Stimulated activated effector memory CD8-positive, alpha-beta T cell treated with anti-CD3 and anti-CD28 coated beads, Interleukin-12 subunit alpha, Interleukin-12 subunit beta, amount 100 ng/mL, for 72 hours (primary cell): ENCODE results near the gene PEX7.
A peak's percentile ranks its signal among the peaks of the same experiment; 100 is the strongest.
"Not testable (repeated sequence)": the region's sequence is repeated elsewhere in the genome, so short reads cannot be mapped to it uniquely, and the experiment has no call there.

ENCODE experiments used
- ATAC-seq: fragments of 150-1000 bp; cut with Tn5 transposase; 2 replicates; pipeline ENCODE4 v1.10.0; 2021
- DNase-seq, 2 donors: peaks; one replicate each; pipeline ENCODE4 v3.0.0; 2021 to 2022; ENCODE audit warnings: low spot score in 2 of 2
- H3K27ac Mint-ChIP-seq: one replicate; pipeline ENCODE4 v1.8.0; 2022; ENCODE audit warnings: mild to moderate bottlenecking, mixed read lengths
- H3K36me3 Mint-ChIP-seq: one replicate; pipeline ENCODE4 v1.8.0; 2022; ENCODE audit warnings: mild to moderate bottlenecking, mixed read lengths
- H3K4me1 Mint-ChIP-seq: one replicate; pipeline ENCODE4 v1.8.0; 2022; ENCODE audit warnings: mixed read lengths
- H3K4me3 Mint-ChIP-seq: one replicate; pipeline ENCODE4 v1.8.0; 2022; ENCODE audit warnings: mild to moderate bottlenecking, mixed read lengths
- H3K9me3 Mint-ChIP-seq: one replicate; pipeline ENCODE4 v1.8.0; 2022; ENCODE audit warnings: mixed read lengths

PEX7 gene

DNA sequence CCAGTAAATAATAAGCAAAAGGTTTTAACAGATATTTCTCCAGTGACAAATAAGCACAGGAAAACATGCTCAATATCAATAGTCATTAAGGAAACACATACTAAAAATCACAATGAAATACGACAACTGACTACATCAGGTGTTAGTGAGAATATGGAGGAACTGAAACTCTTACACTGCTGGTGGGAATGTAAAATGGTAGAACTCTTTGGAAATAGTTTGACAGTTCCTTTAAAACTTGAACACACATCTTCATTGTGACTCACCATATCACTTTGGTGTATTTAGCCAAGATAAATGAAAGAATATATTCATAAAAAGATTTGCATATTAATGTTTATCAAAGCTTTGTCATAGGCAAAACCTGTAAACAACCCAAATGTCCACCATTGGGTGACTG is 18.8 kb upstream of the PEX7 start:
- Mint-ChIP-seq H3K9me3 (no peaks in the 10 kb centered on the region), H3K36me3 (no peaks in the 10 kb centered on the region), H3K4me1 (no peaks in the 10 kb centered on the region), H3K27ac (no peak overlapping the region), H3K4me3 (no peak overlapping the region)
- DNase-seq (no peak), ATAC-seq (no peak)

GRCh38 chr6:136809091-136809860 is 13.1 kb upstream of the PEX7 start:
- no peak overlapping the region for H3K27ac Mint-ChIP-seq
- H3K4me1 Mint-ChIP-seq = no peaks in the 10 kb centered on the region
- DNase-seq (no peak), ATAC-seq (no peak)
- no peaks in the 10 kb centered on the region for H3K9me3 Mint-ChIP-seq
- no peaks in the 10 kb centered on the region for H3K36me3 Mint-ChIP-seq
- no peak overlapping the region for H3K4me3 Mint-ChIP-seq

DNA sequence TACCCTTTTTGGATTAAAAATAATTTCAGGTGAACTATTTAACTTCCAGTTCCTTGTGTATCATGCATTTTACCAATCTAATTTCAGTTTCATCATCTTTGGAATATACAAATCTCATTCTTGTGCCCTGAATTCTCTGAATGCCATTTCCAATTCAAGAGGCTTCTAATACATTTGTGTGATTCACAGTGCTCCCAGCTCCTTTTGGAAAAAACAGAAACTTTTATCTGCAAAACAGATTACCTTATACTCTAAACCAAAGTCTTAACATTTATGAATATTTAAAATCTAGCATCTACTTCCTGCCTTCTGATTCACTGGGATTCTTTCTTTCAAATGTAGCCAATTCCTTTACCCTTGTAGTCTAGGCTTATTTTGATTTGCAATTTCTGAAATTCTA is 11.1 kb upstream of the PEX7 start:
- Mint-ChIP-seq H3K36me3 (no peaks in the 10 kb centered on the region), H3K4me1 (no peaks in the 10 kb centered on the region), H3K9me3 (no peaks in the 10 kb centered on the region), H3K4me3 (no peak overlapping the region), H3K27ac (no peak overlapping the region)
- ATAC-seq = no peak
- no peak for DNase-seq

GRCh38 chr6:136812174-136812573 is 10.2 kb upstream of the PEX7 start:
- Mint-ChIP-seq H3K36me3 (no peaks in the 10 kb centered on the region), H3K4me1 (no peaks in the 10 kb centered on the region), H3K27ac (no peak overlapping the region), H3K9me3 (no peaks in the 10 kb centered on the region), H3K4me3 (no peak overlapping the region)
- DNase-seq (no peak), ATAC-seq (no peak)

- DNase-seq = not testable (repeated sequence)
These were observed 6.8 kb upstream of the PEX7 start for GRCh38 chr6:136815608-136816007.

DNA sequence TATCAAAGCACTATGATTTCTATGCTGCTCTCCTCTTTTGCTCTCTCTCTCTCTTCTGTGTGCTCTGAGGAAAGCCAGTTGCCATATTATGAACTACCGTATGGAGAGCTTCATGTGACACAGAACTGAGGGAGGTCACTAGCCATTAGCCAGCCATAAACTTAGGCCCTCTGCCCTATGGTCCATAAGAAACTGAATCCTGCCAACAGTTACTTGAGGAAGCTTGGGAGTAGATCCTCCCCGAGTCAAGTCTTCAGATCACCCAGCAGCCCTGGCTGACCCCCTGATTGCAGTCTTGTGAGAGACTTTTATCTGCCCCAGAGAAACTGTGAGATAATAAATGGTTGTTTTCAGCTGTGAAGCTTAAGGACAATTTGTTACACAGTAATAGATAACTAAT is 5.7 kb upstream of the PEX7 start:
- no peaks in the 10 kb centered on the region for H3K9me3 Mint-ChIP-seq
- ATAC-seq (no peak), DNase-seq (no peak)
- H3K27ac Mint-ChIP-seq = no peak overlapping the region
- no peaks in the 10 kb centered on the region for H3K36me3 Mint-ChIP-seq
- peaks cover 6% of the 10 kb centered on the region for H3K4me1 Mint-ChIP-seq
- H3K4me3 Mint-ChIP-seq = no peak overlapping the region

More at GRCh38 chr6:136815608-136816007, 6.8 kb upstream of the PEX7 start:
- H3K36me3 Mint-ChIP-seq, H3K27ac Mint-ChIP-seq, H3K4me1 Mint-ChIP-seq, H3K9me3 Mint-ChIP-seq, ATAC-seq, H3K4me3 Mint-ChIP-seq: not testable (repeated sequence)

- no peak overlapping the region for H3K27ac Mint-ChIP-seq
- H3K4me3 Mint-ChIP-seq = no peak overlapping the region
- H3K4me1 Mint-ChIP-seq = peaks cover 22% of the 10 kb centered on the region
- H3K9me3 Mint-ChIP-seq = no peaks in the 10 kb centered on the region
- DNase-seq (no peak), ATAC-seq (no peak)
- peaks cover 11% of the 10 kb centered on the region for H3K36me3 Mint-ChIP-seq
These were observed 1.8 kb upstream of the PEX7 start for GRCh38 chr6:136820561-136820960.

DNA sequence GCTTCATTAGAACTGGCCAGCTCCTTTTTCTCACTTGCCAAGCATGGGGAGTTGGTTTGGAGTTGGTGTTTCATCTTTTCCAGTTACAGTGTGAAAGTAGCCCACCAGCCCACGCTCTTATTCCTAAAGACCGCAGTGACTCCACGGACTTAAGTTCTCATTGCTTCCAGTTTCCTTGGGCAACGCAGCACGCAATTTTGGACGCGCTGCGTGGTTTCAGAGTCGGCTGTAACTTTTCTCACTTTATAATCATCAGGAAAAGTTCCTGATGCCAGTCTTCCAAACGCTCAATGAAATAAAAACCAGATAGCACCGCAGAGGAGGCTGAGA is 381 bp upstream of the PEX7 start:
- peaks cover 22% of the 10 kb centered on the region for H3K4me1 Mint-ChIP-seq
- peak overlapping the region; percentile 93 for H3K4me3 Mint-ChIP-seq
- DNase-seq = peak in 1 of 2 donors; percentile 8
- ATAC-seq = peak; percentile 1
- H3K36me3 Mint-ChIP-seq = peaks cover 22% of the 10 kb centered on the region
- H3K9me3 Mint-ChIP-seq = no peaks in the 10 kb centered on the region
- H3K27ac Mint-ChIP-seq = peak overlapping the region; percentile 98

GRCh38 chr6:136823128-136823660 is 802 bp downstream of the PEX7 start:
- H3K4me3 Mint-ChIP-seq = peak overlapping the region; percentile 93
- peaks cover 22% of the 10 kb centered on the region for H3K4me1 Mint-ChIP-seq
- no peak for DNase-seq
- peaks cover 31% of the 10 kb centered on the region for H3K36me3 Mint-ChIP-seq
- no peaks in the 10 kb centered on the region for H3K9me3 Mint-ChIP-seq
- ATAC-seq = no peak
- H3K27ac Mint-ChIP-seq = peak overlapping the region; percentile 98

DNA sequence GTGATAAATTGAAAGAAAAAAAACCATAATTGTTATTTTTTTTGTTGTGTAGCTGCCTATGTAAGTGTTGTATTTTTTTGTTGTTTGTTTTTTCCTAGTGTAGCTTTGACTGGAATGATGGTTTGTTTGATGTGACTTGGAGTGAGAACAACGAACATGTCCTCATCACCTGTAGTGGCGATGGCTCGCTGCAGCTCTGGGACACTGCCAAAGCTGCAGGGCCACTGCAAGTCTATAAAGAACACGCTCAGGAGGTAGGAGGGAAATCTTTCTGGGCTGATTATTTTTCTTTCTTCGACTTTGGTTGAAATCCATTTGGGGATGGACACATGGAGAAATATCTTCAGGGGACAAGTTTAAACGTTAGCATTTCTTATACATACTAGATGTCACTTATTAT is 3.8 kb downstream of the PEX7 start:
- Mint-ChIP-seq H3K27ac (no peak overlapping the region), H3K4me3 (no peak overlapping the region), H3K36me3 (peaks cover 53% of the 10 kb centered on the region), H3K4me1 (peaks cover 20% of the 10 kb centered on the region), H3K9me3 (peaks cover 3% of the 10 kb centered on the region)
- DNase-seq (no peak), ATAC-seq (no peak)

GRCh38 chr6:136831873-136832562 is 9.6 kb downstream of the PEX7 start:
- peaks cover 9% of the 10 kb centered on the region for H3K9me3 Mint-ChIP-seq
- no peaks in the 10 kb centered on the region for H3K4me1 Mint-ChIP-seq
- DNase-seq = no peak
- H3K27ac Mint-ChIP-seq = no peak overlapping the region
- no peak overlapping the region for H3K4me3 Mint-ChIP-seq
- ATAC-seq = no peak
- peaks cover 50% of the 10 kb centered on the region for H3K36me3 Mint-ChIP-seq

DNA sequence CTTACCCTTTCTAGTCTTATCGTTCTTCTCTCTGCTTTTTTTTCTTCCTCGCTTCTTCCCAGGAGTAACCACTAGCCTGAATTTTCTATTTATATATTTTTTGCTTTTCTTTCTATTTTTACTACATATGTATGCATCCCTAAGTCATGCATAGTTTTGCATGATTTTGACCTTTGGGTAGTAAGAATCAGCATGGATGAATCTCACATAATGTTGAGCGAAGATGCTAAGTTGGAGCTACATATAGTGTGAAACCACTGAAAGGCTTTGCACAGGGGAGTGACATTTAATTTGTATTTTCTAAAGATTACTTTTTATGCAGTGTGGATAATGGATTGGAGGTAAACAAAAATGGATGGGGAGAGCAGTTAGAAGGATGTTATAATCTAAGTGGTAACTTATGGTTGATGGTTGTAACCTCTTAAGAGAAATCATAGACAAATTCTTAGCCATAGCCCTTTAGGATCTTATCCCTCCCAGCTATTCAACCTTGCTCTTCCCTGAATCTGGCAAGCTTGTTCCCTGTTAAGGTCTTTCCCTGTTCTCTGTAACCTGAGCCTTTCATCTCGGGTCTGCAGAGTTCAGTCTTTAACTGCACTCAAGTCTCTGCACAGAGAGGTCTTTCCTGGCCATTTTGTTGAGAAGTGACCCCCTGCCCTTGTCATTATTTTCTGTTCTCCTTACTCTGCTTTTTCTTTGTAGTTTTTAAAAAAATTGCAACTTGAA is 18.0 kb downstream of the PEX7 start:
- no peak for DNase-seq
- ATAC-seq = no peak
- Mint-ChIP-seq H3K4me3 (no peak overlapping the region), H3K4me1 (no peaks in the 10 kb centered on the region), H3K36me3 (no peaks in the 10 kb centered on the region), H3K9me3 (no peaks in the 10 kb centered on the region), H3K27ac (no peak overlapping the region)

- Mint-ChIP-seq H3K9me3 (no peaks in the 10 kb centered on the region), H3K4me1 (no peaks in the 10 kb centered on the region), H3K27ac (no peak overlapping the region), H3K4me3 (no peak overlapping the region), H3K36me3 (no peaks in the 10 kb centered on the region)
- DNase-seq = no peak
- no peak for ATAC-seq
These were observed 20.8 kb downstream of the PEX7 start for GRCh38 chr6:136843210-136843609.

DNA sequence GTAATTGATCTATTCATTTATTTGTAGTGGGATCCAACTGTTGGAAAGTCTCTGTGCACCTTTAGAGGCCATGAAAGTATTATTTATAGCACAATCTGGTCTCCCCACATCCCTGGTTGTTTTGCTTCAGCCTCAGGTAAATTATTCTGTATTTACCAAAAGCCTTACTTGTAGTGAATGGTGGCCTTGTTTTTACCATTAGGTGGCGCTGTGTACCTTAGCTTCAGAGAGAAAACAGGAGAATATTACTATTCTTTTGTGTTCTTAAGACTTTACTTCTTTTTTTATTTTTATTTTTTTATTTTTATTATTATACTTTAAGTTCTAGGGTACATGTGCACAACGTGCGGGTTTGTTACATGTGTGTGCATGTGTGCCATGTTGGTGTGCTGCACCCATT is 23.7 kb downstream of the PEX7 start:
- H3K9me3 Mint-ChIP-seq = no peaks in the 10 kb centered on the region
- DNase-seq (peak; percentile 5 to 60), ATAC-seq (no peak)
- H3K4me3 Mint-ChIP-seq = no peak overlapping the region
- peaks cover 11% of the 10 kb centered on the region for H3K36me3 Mint-ChIP-seq
- no peak overlapping the region for H3K27ac Mint-ChIP-seq
- H3K4me1 Mint-ChIP-seq = peaks cover 6% of the 10 kb centered on the region

GRCh38 chr6:136846477-136846876 is 24.1 kb downstream of the PEX7 start:
- H3K4me3 Mint-ChIP-seq, H3K27ac Mint-ChIP-seq, H3K4me1 Mint-ChIP-seq, DNase-seq, H3K9me3 Mint-ChIP-seq, ATAC-seq: not testable (repeated sequence)
- peaks cover 11% of the 10 kb centered on the region for H3K36me3 Mint-ChIP-seq
